Measurements from ENCODE around the gene AREL1. TPM values are rescaled to one million over a fixed set of nuclear protein-coding genes. Genes with fewer than 3 reads are reported as not detected.

AREL1 gene
- total RNA-seq, 1 experiment from 2014 or later = 98.4 TPM

DNA sequence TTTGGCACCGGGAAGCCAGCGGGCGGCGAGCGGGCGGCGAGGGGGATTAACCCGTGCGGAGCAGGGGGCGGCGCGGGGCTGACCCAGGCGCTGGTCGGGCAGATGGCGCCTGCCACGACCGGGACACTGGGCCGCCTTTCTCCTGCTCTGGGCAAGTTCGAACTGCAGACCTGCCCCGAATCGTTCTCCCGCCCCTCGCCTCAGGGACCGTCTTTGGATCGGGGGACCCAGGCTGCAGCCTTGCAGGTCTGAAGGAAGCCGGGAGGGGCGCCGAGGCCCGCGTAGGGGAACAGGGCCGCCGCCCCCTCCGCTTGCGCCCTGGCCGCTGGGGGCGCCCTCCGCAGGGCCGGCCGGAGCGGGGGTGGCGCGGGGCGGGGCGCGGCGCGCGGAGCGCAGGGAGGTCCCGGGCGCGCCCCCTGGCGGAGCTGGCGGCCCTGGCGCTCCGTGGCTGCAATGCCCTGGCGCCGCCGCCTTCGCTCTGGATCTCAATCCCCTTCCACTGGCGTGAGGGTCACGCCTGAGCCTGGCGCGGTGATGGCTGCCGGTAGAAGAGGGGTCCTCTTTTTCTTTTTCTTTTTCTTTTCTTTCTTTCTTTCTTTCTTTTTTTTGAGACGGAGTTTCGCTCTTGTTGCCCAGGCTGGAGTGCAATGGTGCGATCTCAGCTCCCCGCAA lies 100.4 kb downstream of the AREL1 start:
- H3K79me2 ChIP-seq (ENCODE audit: low read depth) = peaks cover 50% of the 10 kb centered on the region
- peaks cover 63% of the 10 kb centered on the region for H3K4me1 ChIP-seq (replicated peaks; ENCODE audit: insufficient read depth)
- H3K4me3 ChIP-seq = peak overlapping the region; percentile 76
- H3K4me2 ChIP-seq = peak overlapping the region; percentile 86
- DNase-seq = peak; percentile 57 to 99
- peaks cover 65% of the 10 kb centered on the region for H3F3A ChIP-seq (ENCODE audit: insufficient read depth, low read depth)
- H3K9me2 ChIP-seq (ENCODE audit: insufficient read depth) = no peaks in the 10 kb centered on the region
- intact Hi-C loops (cut with micrococcal nuclease; ENCODE audit: unreplicated experiment) = loop anchor here (2.0 to 5.0 kb wide), 2 partner anchors 120 to 275 kb away; partner anchors contain the start of genes ISCA2 and NPC2
- POLR2A ChIA-PET (ENCODE audit: unreplicated experiment) = interaction anchor here (0.5 to 0.7 kb wide), 3 partner anchors 38 to 457 kb away, joined by 3 to 7 read pairs (median 3); partner anchors contain the start of gene ZC2HC1C
- TF ChIP-seq, protein P1, sequence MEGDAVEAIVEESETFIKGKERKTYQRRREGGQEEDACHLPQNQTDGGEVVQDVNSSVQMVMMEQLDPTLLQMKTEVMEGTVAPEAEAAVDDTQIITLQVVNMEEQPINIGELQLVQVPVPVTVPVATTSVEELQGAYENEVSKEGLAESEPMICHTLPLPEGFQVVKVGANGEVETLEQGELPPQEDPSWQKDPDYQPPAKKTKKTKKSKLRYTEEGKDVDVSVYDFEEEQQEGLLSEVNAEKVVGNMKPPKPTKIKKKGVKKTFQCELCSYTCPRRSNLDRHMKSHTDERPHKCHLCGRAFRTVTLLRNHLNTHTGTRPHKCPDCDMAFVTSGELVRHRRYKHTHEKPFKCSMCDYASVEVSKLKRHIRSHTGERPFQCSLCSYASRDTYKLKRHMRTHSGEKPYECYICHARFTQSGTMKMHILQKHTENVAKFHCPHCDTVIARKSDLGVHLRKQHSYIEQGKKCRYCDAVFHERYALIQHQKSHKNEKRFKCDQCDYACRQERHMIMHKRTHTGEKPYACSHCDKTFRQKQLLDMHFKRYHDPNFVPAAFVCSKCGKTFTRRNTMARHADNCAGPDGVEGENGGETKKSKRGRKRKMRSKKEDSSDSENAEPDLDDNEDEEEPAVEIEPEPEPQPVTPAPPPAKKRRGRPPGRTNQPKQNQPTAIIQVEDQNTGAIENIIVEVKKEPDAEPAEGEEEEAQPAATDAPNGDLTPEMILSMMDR (conservative IDR thresholded peaks at IDR 0.05) = peak; percentile 72
- TF ChIP-seq EZH2 (IDR thresholded peaks at IDR 0.05; ENCODE audit: low read depth) = no peak
- CTCF ChIA-PET = interaction anchor here (0.5 to 5.5 kb wide), 14 partner anchors 15 to 1264 kb away, joined by 3 to 82 read pairs (median 4); no protein-coding TSS in a partner anchor
- H3K27me3 ChIP-seq (ENCODE audit: insufficient read depth, low read depth) = no peaks in the 10 kb centered on the region
- no peak overlapping the region for H3K27ac ChIP-seq
- H2AFZ ChIP-seq = peak overlapping the region; percentile 91
- no TSS peak for BruUV-seq (replicated peaks)
- H3K36me3 ChIP-seq (ENCODE audit: low read depth) = 0 out of 2 replicates have a peak, but pooled peaks cover 1% of the 10 kb centered on the region
- no peaks in the 10 kb centered on the region for H4K20me1 ChIP-seq (ENCODE audit: insufficient read depth)
- no peaks in the 10 kb centered on the region for H3K9me3 ChIP-seq (ENCODE audit: insufficient read depth, low read depth)

DNA sequence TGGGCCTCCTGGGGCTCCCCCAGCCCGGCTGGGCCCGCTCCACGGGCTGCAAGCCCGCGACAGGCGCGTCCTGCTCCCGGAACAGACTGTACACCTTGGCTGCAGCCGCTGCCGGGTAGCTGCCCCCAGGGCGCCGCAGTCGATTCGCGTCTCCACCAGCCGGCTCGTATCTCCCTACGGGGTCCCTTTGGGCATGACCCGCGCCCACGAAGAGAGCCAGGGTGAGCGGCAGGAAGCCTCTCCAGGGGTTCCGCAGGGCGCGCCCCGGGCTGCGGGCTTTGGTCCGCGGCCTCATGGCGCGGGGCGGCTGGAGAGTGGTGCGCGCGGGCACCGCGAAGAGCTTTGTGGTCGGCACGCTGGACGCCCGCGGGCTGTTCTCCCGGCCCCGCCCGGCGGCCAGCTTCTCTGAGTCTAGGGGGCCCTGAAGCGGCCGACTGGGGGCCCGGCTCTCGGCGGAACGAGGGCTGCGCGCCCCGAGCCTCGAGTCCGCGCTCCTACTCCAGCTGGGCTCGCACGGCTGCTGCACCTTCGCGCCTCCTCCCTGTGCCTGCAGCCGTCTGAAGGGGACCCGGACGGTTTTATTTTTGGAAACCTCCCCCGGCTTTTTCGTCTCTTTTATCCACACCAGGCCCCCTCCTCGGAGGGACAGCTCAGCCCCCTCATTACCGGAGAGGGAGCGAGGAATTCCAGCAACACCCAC lies 101.1 kb downstream of the AREL1 start, which contains the start of gene LTBP2:
Gene LTBP2, minus strand, starts transcription at position 588 of the 700 bp plus-strand sequence. Its CDS starts 293 bp downstream, at position 295.
- Histone ChIP-seq H3F3A (ENCODE audit: insufficient read depth, low read depth) (peaks cover 63% of the 10 kb centered on the region), H3K4me2 (peak within 1 kb of the TSS; percentile 86), H3K4me3 (peak within 1 kb of the TSS; percentile 76), H3K79me2 (ENCODE audit: low read depth) (peaks cover 57% of the 10 kb centered on the region), H3K27ac (no peak within 1 kb of the TSS), H3K4me1 (replicated peaks; ENCODE audit: insufficient read depth) (peaks cover 56% of the 10 kb centered on the region), H3K36me3 (ENCODE audit: low read depth) (0 out of 2 replicates have a peak, but pooled peaks cover 8% of the 10 kb centered on the region), H3K27me3 (ENCODE audit: insufficient read depth, low read depth) (no peaks in the 10 kb centered on the region), H4K20me1 (ENCODE audit: insufficient read depth) (no peaks in the 10 kb centered on the region), H3K9me3 (ENCODE audit: insufficient read depth, low read depth) (no peaks in the 10 kb centered on the region), H3K9me2 (ENCODE audit: insufficient read depth) (no peaks in the 10 kb centered on the region), H2AFZ (peak within 1 kb of the TSS; percentile 91)
- peak in 1 of 2 experiments; percentile 58 for DNase-seq
- BruUV-seq (replicated peaks) = no TSS peak
- TF ChIP-seq EZH2 (IDR thresholded peaks at IDR 0.05; ENCODE audit: low read depth) = no peak
- TF ChIP-seq, protein P1 (conservative IDR thresholded peaks at IDR 0.05) = no peak
- CTCF ChIA-PET = interaction anchor here (0.5 to 5.5 kb wide), 11 partner anchors 8 to 1264 kb away, joined by 3 to 82 read pairs (median 4); no protein-coding TSS in a partner anchor
- intact Hi-C loops (cut with micrococcal nuclease; ENCODE audit: unreplicated experiment) = loop anchor here (2.0 to 5.0 kb wide), 2 partner anchors 119 to 276 kb away; partner anchors contain the start of genes ISCA2 and NPC2
- POLR2A ChIA-PET (ENCODE audit: unreplicated experiment) = interaction anchor here (0.7 kb wide), 1 partner anchor 188 kb away, joined by 3 read pairs; no protein-coding TSS in a partner anchor

Other genes with a start within 250 kb of the AREL1 start
- gene NPC2, start 219.8 kb downstream of the AREL1 start, total RNA-seq (2021) = 1,010 and 1,208 TPM in 2 replicates
- 83.2 and 86.5 TPM in 2 replicates for gene ISCA2, start 219.3 kb downstream of the AREL1 start, total RNA-seq (2021)
- gene LTBP2, start 100.8 kb downstream of the AREL1 start, total RNA-seq (2021) = 121 and 124 TPM in 2 replicates
- 175 and 191 TPM in 2 replicates for gene FCF1, start 64 bp upstream of the AREL1 start, total RNA-seq (2021)
- 146 and 170 TPM in 2 replicates for gene YLPM1, start 50.2 kb upstream of the AREL1 start, total RNA-seq (2021)
- gene PROX2, start 163.1 kb upstream of the AREL1 start, total RNA-seq (2021) = not detected in 2 replicates
- gene DLST, start 168.8 kb upstream of the AREL1 start, total RNA-seq (2021) = 309 and 320 TPM in 2 replicates
- gene RPS6KL1, start 210.2 kb upstream of the AREL1 start, total RNA-seq (2021) = 3.4 and 4.2 TPM in 2 replicates
- gene PGF, start 242.5 kb upstream of the AREL1 start, total RNA-seq (2021) = 8.9 and 11.7 TPM in 2 replicates

Measured in PC-9 (cell line).